Germinal center (tissue), 1 donor: ENCODE data around the gene NBPF19.
"Not testable (repeated sequence)": the region's sequence is repeated elsewhere in the genome, so short reads cannot be mapped to it uniquely, and the experiment has no call there.

ENCODE experiments used
- DNase-seq: peaks from one replicate; pipeline ENCODE4 v3.0.0; 2012; ENCODE audit warnings: mixed read lengths, low spot score

NBPF19 gene, protein sequence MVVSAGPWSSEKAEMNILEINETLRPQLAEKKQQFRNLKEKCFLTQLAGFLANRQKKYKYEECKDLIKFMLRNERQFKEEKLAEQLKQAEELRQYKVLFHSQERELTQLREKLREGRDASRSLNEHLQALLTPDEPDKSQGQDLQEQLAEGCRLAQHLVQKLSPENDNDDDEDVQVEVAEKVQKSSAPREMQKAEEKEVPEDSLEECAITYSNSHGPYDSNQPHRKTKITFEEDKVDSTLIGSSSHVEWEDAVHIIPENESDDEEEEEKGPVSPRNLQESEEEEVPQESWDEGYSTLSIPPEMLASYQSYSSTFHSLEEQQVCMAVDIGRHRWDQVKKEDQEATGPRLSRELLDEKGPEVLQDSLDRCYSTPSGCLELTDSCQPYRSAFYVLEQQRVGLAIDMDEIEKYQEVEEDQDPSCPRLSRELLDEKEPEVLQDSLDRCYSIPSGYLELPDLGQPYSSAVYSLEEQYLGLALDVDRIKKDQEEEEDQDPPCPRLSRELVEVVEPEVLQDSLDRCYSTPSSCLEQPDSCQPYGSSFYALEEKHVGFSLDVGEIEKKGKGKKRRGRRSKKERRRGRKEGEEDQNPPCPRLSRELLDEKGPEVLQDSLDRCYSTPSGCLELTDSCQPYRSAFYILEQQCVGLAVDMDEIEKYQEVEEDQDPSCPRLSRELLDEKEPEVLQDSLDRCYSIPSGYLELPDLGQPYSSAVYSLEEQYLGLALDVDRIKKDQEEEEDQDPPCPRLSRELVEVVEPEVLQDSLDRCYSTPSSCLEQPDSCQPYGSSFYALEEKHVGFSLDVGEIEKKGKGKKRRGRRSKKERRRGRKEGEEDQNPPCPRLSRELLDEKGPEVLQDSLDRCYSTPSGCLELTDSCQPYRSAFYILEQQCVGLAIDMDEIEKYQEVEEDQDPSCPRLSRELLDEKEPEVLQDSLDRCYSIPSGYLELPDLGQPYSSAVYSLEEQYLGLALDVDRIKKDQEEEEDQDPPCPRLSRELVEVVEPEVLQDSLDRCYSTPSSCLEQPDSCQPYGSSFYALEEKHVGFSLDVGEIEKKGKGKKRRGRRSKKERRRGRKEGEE (N-terminal part only)

DNA sequence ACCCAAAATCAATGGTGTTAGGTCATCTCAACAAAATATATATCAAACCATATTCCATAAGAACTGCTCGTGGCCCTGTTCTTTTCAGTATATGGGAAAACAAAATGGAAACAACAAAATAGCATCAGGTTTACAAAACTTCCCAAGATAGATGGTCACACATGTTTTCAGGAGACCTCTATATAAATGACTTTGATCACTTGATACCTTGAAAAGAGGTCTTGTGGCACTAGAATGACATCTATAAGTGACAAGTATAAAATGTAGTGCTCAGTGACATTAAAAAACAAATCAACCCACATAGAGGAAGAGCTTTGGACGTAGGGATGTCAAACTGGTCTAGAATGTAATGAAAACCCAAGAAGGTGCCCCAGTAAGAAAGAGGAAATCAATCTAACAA, at the start of gene NBPF19:
NBPF19 (plus strand) TSS at position 301 of the 400 bp plus-strand sequence. CDS start 888 bp downstream, outside the sequence.
- not testable (repeated sequence) for DNase-seq

DNA sequence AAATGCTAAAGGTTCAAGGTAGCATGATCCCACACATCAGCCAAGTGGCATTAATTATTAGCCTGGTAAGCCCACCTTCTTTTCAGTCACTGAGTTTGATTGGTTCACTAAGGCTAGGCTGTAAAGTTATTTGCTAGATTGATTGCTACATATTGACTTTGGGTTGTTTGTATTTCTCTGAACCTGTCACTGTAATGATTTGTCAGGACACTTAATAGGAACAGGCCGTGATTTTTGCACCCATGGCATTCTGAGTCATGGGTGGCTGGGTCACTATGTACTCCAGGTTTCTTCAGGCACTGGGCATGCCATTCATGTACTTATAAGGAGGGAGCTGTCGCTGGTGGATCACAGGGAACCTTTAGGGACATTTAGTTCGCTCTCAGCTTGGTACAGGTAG, 46.5 kb upstream of the NBPF19 start:
- DNase-seq: not testable (repeated sequence)

DNA sequence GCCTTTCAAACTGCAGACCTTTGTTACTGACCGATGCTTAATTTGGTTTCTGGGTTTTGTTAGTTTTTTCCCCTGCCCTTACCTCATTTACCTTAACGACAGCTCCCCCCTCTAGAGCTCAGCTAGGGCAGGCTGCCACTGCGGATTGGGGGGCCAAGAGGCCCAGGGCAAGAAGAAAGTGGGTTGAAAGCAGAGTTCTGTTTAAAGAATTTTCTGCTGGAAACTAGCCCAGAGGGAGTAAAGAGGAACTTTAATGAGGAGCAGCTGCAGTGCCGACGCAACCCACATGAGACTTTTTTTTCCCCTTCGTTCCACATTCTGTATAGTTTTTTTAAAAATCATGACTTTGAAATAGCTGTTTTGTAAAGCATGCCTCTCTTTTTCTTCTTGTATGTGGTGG, 29.4 kb upstream of the NBPF19 start:
- DNase-seq: not testable (repeated sequence)

DNA sequence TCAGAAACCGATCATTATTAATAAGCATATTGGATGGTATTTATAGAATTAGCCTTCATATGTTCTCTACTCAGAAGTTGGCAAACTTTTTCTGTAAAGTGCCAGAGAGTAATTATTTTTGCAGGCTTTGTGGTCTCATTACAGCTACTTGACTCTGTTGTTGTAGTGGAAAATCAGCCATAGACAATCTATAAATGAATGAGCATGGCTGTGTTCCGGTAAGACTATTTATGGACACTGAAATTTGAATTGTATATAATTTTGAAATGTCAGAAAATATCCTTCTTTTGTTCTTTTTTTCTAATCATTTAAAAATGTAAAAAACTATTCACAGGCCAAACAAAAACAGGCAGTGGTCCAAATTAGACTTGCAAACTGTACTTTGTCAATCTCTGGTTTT, 22.6 kb upstream of the NBPF19 start:
- not testable (repeated sequence) for DNase-seq

DNA sequence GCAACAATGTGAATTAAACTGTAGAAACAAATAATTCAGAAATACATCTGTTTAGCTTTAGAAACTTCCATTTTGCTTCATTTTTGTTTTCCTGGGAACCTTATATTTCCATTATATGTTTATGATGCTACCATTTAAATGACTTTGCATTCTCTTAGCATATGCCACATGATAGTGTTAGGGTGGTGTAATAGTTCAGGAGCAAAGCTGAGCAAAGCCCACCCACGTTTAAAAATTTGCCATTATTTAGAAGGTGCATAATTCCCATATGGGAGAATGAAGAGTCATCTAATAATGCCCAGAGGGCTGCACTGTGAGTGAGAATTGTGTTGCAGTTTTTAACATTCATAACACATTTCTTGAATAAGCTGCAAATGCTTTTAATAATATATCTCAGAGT, 22.2 kb upstream of the NBPF19 start:
- DNase-seq: not testable (repeated sequence)

DNA sequence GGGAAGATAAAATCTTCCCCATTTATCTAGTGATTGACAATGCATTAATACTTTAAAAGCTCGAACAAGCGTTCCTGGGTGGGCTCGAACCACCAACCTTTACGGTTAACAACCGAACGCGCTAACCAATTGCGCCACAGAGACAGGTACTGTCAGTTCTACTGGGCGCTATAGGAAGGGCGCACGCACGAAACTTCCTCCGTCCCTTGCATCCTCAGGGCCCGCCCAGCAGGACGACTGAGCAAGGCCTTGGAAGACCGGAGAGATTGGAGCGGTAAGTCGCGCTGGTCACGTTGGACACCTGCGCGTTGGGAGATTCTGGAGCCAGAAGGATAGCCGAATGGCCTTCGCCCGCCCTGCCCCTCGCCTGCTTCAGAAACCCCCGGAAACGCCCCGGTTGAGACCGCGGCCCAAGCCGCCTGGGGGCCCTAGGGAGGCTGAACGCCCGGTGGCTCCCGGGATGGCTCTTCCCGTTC, 83.5 kb downstream of the NBPF19 start:
- DNase-seq: not testable (repeated sequence)

DNA sequence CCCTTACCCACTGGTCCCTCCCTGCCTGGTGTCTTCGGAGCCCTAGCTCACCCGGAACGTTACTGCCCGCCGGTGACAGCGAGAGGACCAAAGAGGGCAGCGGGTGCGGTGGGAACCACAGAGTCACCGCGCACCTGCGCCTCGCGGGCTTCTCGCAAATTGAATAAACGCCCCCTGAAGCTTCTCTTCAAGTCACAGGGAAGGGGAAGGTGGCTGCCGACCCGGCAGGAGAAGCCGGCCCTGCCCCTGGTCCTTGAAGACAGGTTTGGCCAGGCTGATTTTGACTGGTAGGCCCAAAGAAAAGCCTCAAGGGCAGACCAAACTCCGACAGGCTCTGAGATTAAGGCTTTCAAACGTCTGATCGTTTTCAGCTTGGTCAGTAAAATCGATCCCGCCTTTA, 87.0 kb downstream of the NBPF19 start:
- not testable (repeated sequence) for DNase-seq

DNA sequence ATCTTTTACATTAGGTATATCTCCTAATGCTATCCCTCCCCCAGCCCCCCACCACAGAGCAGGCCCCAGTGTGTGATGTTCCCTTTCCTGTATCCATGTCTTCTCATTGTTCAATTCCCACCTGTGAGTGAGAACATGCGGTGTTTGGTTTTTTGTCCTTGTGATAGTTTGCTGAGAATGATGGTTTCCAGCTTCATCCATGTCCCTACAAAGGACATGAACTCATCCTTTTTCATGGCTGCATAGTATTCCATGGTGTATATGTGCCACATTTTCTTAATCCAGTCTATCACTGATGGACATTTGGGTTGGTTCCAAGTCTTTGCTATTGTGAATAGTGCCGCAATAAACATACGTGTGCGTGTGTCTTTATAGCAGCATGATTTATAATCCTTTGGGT, 90.6 kb downstream of the NBPF19 start:
- DNase-seq: not testable (repeated sequence)

DNA sequence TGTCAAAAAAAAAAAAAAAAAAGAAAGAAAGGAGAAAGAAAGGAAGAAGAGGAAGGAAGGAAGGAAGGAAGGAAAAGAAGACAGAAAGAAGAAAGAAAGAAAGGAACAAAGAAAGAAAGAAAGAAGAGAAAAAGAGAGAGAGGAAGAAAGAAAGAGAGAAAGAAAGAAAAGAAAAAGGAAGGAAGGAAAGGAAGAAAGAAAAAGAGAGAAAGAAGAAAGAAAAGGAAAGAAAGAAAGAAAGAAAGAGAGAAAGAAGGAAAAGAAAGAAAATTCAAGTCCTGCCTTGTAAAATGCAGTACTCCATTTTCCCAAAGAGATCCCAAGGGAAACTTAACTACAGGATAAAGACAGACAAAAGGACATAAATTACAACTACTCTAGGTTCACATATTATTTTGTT, 97.9 kb downstream of the NBPF19 start:
- not testable (repeated sequence) for DNase-seq

DNA sequence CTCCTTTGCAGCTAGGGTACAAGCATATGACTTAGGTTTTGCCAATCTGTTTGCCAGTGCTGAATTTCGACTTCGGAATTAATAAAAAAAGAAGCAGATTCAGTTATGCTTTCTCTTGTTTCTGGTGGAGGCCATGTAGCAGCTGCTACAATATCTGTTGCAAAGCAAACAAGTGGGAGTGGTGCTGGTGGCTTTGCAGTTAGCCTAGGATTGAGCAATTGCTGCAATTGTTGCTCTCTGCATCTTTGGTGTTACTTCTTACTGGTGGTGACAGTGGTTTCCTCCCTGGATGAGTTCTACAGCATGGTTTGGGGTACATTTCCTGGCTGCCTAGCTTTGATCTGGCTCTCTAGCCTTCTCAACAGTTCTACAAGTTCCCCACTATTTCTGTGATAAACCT, 110.7 kb downstream of the NBPF19 start:
- not testable (repeated sequence) for DNase-seq
